NCI-H187 (cell line): Measurements from ENCODE around the gene OSBPL3.

Experiments
- DNase-seq, 2 experiments: peaks; one replicate each; lab custom pipeline; 2025; lab: John Stamatoyannopoulos, UW

Gene OSBPL3

DNA sequence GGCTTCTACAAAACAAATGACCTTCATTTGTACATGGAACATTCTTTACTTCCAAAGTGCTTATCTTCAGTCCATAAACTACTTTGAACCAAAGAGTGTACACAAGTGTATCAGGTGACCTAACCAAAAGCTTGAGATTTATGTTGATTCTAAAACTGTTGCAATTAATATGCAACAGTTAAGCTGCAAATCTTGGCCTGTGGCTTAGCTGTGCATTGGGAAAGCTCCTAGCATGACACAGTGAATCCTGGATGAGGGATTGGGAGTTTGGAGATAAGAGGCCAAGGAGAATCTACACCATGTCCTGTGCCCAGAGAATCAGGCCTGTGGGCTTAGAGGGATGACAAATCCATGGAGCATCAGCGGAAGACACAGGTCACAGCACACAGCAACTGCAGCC, 117.5 kb downstream of the OSBPL3 start:
- DNase-seq: no peak

DNA sequence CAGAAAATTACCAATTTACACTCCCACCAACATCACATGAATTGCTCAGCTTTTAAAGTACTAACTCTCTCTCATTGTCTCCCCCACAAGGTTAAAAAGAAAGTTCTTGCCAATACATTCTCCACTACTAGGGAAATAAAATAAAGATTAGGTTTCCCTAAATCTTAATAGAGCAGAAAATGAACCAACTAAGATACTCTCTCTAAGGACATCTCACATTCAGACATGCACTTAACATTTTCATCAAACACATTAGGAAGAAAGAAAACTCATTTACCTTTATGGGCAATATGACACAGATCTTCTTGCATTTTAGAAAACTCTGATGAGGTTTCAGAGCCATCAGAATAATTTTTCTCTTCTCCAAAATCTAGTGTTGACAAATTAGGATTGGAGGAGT, 118.6 kb downstream of the OSBPL3 start:
- no peak for DNase-seq

DNA sequence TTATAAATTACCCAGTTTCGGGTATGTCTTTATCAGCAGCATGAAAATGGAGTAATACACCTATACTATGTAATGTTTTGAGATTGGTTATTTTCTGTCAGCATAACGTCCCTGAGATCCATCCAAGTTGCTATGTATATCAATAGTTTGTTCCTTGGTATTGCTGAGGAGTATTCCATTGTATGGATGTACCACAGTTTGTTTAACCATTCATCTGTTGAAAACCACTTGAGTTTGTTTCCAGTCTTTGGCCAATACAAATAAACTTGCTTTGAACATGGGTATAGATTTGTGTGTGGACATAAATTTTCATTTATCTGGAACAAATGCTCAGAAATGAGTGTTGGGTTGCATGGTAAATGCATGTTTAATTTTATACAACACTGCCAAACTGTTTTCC, 119.4 kb downstream of the OSBPL3 start:
- DNase-seq: no peak

DNA sequence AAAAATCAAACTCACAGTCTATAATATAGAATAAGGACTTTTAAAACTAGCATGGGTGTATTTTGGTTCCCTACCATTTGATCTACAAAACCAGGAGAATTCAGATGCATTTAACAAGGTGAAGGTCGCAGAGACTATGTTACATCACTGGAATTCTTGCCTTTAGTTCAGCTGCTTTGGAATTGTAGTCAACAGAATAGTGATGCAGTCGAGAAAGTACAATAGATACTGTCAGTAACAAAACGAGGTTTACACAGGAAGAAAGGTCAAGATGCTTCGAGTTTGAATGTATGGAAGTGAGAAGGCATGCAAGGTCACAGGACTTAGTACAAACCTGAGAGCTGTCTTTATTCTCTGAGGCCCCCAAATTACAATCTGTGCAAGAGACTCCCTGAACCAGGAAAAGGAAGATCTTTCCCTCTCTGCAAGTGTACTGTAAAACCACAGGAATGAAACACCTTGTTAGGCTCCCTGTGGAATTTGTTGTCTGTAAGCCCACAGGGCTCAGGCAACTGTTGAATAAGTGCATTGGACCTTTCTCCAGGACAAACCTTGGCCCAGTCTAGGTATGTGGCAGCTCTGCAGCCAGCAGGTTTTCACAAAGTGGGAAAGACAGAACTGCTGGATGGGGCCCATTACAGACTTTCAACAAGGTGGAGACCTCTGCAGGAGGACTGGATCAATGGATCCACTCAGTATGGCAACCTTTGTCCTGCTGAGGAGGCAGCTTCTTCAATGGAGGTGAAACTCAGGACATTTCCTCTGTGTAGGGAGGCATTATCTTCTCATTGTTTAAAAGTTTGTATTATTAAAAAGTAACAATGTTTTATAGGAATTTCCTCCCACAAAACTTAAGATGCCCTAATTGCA, 121.6 kb downstream of the OSBPL3 start:
- no peak for DNase-seq

DNA sequence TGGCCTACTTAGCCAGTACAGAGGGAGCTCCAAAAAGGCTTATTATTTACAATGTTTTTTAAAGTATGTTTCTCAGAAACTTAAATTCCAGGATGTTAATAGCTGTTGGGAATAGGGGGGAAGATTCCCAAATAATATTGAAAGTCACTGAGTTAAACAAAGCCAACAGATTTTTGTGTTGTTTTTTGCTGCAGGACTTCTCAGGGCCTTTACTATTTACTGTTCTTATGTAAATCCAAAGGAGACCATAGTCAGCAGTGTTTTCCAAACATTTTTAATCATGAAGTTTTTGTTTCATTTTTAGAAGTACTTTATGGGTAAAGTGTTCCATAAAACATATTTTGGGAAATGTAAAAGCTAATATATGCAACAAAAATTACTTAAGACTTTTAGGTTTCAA, 122.4 kb downstream of the OSBPL3 start:
- no peak for DNase-seq

DNA sequence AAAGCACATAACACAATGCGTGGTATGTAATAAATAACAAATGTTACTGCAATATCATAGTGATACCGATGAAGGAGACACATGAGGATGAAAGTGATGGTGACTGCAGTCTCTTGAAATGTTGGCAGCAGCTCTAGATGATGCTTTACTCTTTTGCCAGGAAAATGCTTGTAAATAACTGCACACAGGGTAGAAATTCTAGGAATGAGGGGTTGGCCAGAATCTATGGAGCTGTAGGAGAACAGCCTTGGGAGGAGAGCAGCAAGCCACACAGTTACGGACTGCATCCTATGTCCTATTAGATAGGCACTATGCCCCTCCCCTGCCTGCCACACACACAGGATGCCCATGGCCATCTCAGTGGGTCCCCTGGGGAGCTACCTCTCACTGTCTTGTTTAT, 125.1 kb downstream of the OSBPL3 start:
- DNase-seq: no peak

DNA sequence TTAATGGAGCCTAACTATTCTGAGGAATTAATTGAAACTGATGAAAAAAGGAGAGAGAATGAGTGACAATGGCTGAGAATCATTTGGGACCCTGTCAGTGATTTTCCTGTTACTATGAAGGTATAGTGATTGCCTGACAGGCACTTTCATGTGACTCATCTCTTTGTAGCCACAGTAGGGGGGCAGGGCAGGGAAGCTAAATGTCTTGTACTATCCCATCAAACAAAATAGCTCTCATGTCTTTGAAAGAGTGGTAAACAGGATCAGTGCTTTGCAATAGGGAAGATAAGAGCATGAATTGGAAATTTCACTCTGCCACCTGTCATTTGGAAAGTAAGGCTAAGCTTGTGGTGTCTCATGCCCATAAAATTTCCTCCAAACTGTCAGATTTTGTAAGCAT, 128.2 kb downstream of the OSBPL3 start:
- DNase-seq: no peak

DNA sequence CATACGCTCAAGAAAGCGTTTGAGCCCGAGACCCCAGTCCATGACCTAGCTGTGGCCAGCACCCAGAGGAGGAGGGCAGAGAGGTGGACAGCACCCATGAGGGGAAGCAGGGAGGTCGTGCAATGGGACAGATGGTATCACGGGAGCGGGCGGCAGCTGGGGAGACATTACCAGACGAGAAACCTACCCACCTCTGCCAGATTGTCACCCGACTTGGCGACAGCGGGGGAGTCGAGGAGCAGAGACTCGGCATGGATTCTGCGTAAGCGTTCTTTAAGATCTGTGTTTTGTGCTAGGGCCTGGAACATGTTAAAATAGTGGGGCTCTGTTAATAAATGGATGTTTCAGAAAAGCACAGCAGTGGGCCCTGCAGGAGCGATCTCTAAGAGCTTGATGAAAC, 131.1 kb downstream of the OSBPL3 start:
- no peak for DNase-seq

DNA sequence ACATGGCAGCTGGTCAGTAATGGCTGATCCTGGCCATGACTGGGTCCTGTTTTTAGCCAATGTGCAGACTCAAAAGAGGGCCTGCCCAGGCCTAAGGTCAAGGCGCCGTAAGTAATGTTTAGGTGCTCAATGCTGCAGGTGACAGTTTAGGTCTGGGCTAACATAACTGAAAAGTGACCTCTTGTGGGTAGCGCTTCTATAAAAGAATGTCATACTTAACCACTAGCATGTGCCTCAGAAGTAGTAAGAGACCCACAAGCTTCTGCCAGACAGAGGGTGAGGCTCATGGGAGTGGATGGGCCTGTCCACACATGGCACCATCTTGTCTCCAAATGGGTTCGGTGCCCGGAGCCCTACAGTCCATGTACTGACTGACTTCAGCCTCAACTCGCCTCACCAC, 132.2 kb downstream of the OSBPL3 start:
- no peak for DNase-seq

DNA sequence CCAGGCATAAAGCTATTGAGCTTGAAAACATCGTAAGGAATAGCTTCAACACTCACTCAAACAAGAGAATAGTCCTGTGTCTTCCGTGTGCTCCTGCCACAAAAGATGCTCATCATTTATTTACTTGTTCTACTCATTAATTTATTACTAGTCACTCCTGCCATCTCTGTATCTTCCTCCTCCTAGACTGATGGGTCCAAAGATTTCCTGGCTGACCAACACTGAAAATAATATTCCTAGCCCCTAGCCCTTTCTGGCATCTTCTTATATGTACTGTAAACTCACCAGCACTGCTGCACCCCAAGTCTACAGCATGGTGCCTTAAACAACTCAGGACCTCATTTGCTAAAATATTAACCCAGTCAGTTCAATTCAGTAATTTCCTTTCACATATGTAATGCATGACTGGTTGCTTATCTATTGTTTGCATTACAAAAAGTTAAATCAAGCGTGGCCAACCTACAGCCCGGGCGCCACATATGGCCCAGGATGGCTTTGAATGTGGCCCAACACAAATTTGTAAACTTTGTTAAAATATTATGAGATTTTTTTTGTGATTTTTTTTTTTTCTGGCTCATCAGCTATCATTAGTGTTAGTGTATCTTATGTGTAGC, 136.1 kb downstream of the OSBPL3 start:
- DNase-seq: no peak

DNA sequence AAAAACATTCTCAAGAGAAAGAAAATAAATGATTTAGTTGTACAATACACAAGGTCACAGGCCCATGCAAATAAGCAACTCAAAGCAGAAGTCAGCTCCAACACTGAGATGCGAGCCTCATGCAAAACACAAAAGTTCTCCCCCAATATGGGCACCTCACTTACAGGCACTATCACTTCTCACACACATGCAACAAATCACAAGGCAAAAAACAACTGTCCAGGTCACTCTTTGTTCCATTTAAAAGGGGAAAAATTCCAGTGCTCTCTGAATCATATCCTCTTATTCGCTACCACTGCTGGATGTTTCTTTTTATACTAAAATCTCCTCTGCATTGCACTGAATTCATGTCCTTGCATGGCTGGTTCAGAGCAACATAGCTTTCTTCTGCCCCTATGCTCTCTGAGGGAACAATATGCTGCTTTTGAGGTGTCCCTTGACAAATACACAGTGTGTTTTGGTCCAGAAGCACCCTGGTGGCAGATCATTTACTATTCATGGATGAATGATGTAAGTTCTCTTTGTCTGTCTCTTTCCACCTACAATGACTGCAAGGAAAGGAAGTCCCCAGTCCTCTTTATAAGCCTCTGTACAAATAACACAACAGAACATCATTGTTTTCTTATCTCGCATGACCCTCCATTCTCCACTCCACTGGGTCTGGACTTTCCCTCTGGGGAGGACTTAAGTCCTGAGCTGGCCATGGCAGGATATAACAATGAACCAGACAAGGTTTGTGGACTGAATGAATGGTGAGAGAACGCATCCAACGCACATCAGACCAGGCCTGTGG, 137.3 kb downstream of the OSBPL3 start:
- peak; percentile 12 to 19 for DNase-seq

DNA sequence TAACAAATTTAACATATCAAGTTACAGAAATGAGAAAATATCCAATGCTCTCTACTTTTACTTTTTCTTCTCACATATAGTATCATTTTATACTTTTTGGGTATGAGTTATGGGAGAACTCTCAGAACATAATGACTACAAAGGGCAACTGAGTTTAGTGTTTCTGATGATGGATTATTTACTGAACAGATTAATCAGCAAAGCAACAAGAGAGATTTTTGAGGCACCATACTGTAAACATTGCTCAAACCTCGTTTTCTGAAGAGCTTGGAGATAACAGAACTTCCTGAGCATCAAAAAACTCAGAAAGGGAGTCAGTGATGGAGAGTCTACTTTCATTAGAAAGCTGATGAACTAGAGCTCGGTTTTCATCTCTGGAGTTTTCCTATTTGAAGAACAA, 137.9 kb downstream of the OSBPL3 start:
- no peak for DNase-seq

DNA sequence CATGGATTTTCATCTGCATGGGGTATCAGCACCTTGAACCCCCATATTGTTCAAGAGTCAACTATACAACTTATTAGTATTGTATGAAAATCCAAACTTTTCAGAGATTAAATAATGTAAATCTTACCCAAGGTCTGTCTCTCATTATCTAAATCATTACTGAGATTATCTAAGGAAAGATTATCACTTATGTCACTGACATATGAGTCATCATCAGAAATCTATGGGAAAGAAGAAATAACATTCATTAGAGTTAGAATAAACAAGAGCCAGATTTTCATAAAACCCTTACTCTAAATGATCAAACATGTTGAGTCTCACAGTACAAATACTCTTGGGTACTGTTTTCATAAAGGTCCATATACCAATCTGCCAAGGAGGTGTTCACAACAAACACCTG, 139.4 kb downstream of the OSBPL3 start:
- DNase-seq: no peak

DNA sequence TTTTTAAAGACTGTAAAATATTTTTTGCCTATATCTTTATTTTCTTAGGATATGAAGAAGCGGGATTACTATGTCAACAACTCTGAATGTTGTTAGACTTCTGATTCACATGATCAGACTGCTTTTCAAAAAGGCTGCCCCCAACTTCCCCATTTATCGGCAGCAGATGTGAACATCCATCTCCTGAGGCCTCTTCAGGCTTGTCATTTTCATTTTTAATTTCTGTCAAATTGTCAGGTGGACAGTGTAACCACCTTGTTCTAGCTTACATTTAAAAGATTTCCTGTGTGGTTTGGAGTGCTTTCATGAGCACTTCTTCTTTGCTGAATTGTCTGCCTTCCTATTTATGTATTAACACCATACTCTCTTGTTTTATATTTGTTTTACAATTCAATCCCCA, 143.9 kb downstream of the OSBPL3 start:
- DNase-seq: no peak

DNA sequence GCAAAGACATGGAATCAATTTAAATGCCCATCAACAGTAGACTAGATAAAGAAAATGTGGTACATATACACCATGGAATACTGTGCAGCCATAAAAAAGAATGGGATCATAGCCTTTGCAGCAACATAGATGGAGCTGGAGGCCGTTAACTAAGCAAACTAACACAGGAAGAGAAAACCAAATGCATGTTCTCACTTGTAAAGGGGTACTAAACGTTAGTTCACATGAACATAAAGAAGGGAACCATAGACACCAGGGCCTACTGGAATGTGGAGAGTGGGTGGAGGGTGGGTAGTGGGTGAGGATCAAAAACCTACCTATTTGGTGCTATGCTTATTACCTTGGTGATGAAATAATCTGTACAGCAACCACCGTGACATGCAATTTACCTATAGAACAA, 144.3 kb downstream of the OSBPL3 start:
- DNase-seq: no peak

DNA sequence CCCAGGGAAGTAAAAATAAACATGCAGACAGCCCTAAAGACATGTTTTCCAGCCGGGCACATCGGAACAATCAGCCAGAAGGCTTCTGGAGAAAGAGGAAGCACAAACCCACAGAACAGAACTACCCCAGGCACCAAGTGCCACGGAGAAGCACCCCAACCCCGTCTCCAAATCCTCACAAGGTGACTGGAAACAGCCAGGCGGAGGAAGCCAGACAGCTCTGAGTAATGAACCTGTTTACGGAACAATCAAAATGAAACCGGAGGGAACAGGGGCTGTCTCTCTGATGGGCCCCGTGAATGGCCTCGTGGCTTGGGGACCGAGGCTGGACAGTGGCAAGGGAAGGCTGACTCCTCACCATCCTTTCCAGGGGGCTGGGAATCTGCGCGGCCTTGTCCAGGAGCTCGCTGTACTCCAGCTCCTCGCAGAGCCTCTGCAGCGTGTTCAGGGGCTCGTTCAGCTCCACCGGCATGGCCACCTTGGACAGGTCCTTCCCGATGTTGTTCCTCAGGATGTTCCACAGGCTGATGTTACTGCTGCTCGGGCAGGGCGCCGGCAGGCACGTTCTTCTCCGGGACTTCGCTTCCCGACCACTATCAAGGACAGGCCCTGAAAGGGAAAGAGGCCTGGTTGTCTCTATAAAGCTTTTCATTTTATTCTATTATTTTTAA, 145.7 kb downstream of the OSBPL3 start:
- no peak for DNase-seq

DNA sequence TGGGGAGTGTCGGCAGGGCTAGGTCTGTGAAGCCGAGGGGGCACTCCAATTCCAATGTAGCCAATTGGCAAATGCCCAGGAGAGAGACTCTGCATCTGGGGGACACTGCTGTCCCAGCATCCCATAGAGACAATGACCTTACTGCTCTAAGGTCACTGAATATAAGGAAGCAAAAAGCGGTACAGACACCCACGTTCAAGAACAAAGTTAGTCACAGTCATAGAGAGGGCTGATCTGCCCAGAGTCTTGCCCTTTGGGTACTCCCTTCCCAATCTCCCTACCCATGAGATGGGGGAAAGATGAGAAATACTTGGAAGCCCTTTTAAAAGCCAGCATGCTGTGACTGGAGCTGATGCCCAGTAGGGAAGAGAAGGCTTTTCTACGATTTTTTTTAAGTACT, 146.4 kb downstream of the OSBPL3 start:
- DNase-seq: no peak

DNA sequence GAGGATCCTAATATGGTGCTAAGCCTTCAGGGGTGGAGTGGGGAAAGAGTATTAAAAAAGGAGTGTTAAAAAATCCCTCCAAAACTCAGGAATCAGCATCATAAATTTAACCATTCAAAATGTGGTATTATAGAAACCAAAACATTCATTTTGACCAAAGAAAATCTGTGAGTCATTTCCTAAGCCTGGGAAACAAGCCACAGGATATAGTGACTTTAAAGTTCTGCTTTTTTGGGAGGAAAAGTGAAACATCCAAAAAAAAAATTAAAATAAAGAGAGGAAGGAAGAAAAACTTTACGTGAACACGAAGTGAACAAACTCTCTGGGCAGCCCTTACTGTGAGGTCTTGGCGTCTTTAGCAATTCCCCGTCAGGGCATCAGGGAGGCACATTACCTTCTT, 148.7 kb downstream of the OSBPL3 start:
- DNase-seq: no peak

DNA sequence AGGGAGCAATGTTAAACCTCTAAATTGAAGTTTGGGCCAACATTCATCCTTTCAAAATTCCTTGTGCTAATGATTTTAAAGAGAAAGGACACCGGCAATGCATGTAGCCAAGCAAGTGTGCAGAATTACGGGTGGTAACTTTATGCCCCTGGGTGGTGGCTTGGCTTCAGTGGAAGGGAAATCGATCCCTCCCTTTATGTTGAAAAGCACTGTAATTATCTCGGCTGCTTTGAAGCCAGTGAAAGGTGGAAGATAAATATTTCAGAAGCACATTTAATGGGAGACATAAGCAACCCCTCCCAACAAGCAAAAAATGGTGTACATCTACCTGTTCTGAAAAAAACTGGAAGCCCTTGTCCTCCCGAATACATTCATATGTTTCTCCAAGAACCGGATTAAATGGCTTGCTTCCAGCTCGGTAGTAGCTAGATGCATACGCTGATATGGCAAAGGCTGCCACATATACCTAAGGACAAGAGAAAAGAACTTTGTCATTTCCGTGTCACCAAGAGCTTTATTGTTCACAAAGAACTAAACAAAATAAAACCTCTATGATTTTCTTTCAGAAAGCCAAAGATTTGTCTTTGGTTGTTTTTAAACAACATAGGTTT, 149.4 kb downstream of the OSBPL3 start:
- DNase-seq: peak in 1 of 2 experiments; percentile 17

DNA sequence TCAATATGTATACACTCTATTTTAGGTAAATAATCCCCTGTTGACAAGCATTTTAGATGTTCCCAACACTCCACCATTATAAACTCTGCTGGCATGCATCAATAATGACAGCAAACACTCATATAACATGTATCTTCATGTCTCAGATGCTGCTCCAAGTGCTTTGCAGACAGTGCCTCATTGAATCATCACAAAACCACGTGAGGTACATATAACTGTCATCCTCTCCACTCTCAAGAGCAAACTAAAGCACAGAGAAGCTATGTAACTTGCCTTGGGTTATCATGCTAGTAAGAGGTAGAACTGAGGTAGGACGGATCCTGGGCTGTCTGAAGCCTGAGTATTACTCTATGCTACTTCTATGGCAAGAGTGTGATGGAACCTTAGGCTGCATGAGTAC, 150.2 kb downstream of the OSBPL3 start:
- peak in 1 of 2 experiments; percentile 12 for DNase-seq

DNA sequence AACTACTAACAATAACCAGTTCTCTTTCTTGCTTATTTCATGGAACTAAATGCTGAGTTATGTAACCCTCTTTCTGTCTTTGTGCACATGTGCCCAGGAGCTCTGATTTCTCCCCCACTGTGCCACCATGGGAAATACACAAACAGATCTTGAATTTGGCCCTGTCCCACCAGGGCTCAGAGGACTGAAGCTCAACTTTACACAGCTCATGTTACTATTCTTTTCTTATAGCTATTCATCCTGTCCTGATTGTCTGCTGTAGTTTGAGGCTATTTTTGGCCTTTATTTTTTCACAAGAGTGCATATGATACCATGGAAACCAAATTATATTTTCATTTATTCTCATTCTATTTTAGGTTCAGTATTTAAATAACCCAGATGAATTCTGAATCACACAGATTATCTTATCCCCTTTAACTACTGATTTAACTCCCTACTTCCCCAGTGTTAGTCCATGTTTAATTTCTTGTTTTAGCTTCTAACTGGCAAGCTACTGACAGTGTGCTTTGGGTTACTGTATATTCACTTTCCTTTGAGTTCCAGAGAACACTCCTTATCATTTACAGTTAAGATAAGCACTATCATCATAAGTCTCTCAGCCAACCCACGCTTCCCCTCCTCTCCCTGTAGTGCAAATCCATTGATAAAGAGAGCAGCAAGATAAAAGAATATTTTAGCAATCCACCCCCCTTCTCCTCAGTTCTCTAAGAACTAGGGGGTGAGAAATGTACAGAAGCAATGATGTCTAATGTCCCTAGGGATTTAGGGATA, 150.9 kb downstream of the OSBPL3 start:
- no peak for DNase-seq
